ENCODE data around the gene PRR5L.

PRR5L gene

GRCh38 chr11:36485298-36486002 is 189.4 kb downstream of the PRR5L start:
- Histone ChIP-seq H3K27me3 (ENCODE audit: control insufficient read depth, insufficient read depth, low read length) (no peaks in the 10 kb centered on the region), H3K9ac (ENCODE audit: low read depth, low read length) (no peak overlapping the region), H3K9me3 (replicated peaks; ENCODE audit: low read length) (no peaks in the 10 kb centered on the region), H3K4me2 (ENCODE audit: low read length) (no peak overlapping the region), H3K4me1 (ENCODE audit: control insufficient read depth, insufficient read depth, low read length) (peaks cover 9% of the 10 kb centered on the region), H3K4me3 (ENCODE audit: low read length) (no peak overlapping the region), H3K36me3 (ENCODE audit: insufficient read depth, low read length) (peaks cover 49% of the 10 kb centered on the region)

- Histone ChIP-seq H3K36me3 (ENCODE audit: insufficient read depth, low read length) (peaks cover 68% of the 10 kb centered on the region), H3K4me3 (ENCODE audit: low read length) (no peak overlapping the region), H3K9ac (ENCODE audit: low read depth, low read length) (peak overlapping the region; percentile 48), H3K27me3 (ENCODE audit: control insufficient read depth, insufficient read depth, low read length) (no peaks in the 10 kb centered on the region), H3K9me3 (replicated peaks; ENCODE audit: low read length) (no peaks in the 10 kb centered on the region), H3K4me1 (ENCODE audit: control insufficient read depth, insufficient read depth, low read length) (peaks cover 9% of the 10 kb centered on the region), H3K4me2 (ENCODE audit: low read length) (no peak overlapping the region)
Observed at GRCh38 chr11:36487619-36488018, 191.5 kb downstream of the PRR5L start.

GRCh38 chr11:36488096-36488495 is 192.0 kb downstream of the PRR5L start:
- Histone ChIP-seq H3K9ac (ENCODE audit: low read depth, low read length) (no peak overlapping the region), H3K9me3 (replicated peaks; ENCODE audit: low read length) (no peaks in the 10 kb centered on the region), H3K4me1 (ENCODE audit: control insufficient read depth, insufficient read depth, low read length) (peaks cover 9% of the 10 kb centered on the region), H3K4me2 (ENCODE audit: low read length) (no peak overlapping the region), H3K36me3 (ENCODE audit: insufficient read depth, low read length) (peaks cover 69% of the 10 kb centered on the region), H3K27me3 (ENCODE audit: control insufficient read depth, insufficient read depth, low read length) (no peaks in the 10 kb centered on the region), H3K4me3 (ENCODE audit: low read length) (no peak overlapping the region)

- Histone ChIP-seq H3K9ac (ENCODE audit: low read depth, low read length) (no peak overlapping the region), H3K36me3 (ENCODE audit: insufficient read depth, low read length) (peaks cover 66% of the 10 kb centered on the region), H3K4me3 (ENCODE audit: low read length) (no peak overlapping the region), H3K27me3 (ENCODE audit: control insufficient read depth, insufficient read depth, low read length) (no peaks in the 10 kb centered on the region), H3K9me3 (replicated peaks; ENCODE audit: low read length) (no peaks in the 10 kb centered on the region), H3K4me2 (ENCODE audit: low read length) (no peak overlapping the region), H3K4me1 (ENCODE audit: control insufficient read depth, insufficient read depth, low read length) (peaks cover 9% of the 10 kb centered on the region)
Observed at GRCh38 chr11:36490026-36490806, 194.1 kb downstream of the PRR5L start.

GRCh38 chr11:36492724-36493304 is 196.7 kb downstream of the PRR5L start:
- Histone ChIP-seq H3K4me2 (ENCODE audit: low read length) (no peak overlapping the region), H3K4me3 (ENCODE audit: low read length) (no peak overlapping the region), H3K9me3 (replicated peaks; ENCODE audit: low read length) (no peaks in the 10 kb centered on the region), H3K27me3 (ENCODE audit: control insufficient read depth, insufficient read depth, low read length) (no peaks in the 10 kb centered on the region), H3K4me1 (ENCODE audit: control insufficient read depth, insufficient read depth, low read length) (peaks cover 3% of the 10 kb centered on the region), H3K9ac (ENCODE audit: low read depth, low read length) (no peak overlapping the region), H3K36me3 (ENCODE audit: insufficient read depth, low read length) (peaks cover 71% of the 10 kb centered on the region)

- H3K36me3 ChIP-seq (ENCODE audit: insufficient read depth, low read length) = peaks cover 71% of the 10 kb centered on the region
- H3K9ac ChIP-seq (ENCODE audit: low read depth, low read length) = no peak overlapping the region
- H3K4me1 ChIP-seq (ENCODE audit: control insufficient read depth, insufficient read depth, low read length) = no peaks in the 10 kb centered on the region
- no peak overlapping the region for H3K4me3 ChIP-seq (ENCODE audit: low read length)
- no peaks in the 10 kb centered on the region for H3K27me3 ChIP-seq (ENCODE audit: control insufficient read depth, insufficient read depth, low read length)
- no peaks in the 10 kb centered on the region for H3K9me3 ChIP-seq (replicated peaks; ENCODE audit: low read length)
- H3K4me2 ChIP-seq (ENCODE audit: low read length) = no peak overlapping the region
Observed at GRCh38 chr11:36493332-36493731, 197.2 kb downstream of the PRR5L start.

- Histone ChIP-seq H3K9me3 (replicated peaks; ENCODE audit: low read length) (no peaks in the 10 kb centered on the region), H3K9ac (ENCODE audit: low read depth, low read length) (no peak overlapping the region), H3K4me2 (ENCODE audit: low read length) (no peak overlapping the region), H3K27me3 (ENCODE audit: control insufficient read depth, insufficient read depth, low read length) (no peaks in the 10 kb centered on the region), H3K36me3 (ENCODE audit: insufficient read depth, low read length) (peaks cover 42% of the 10 kb centered on the region), H3K4me1 (ENCODE audit: control insufficient read depth, insufficient read depth, low read length) (peaks cover 28% of the 10 kb centered on the region), H3K4me3 (ENCODE audit: low read length) (no peak overlapping the region)
Observed at GRCh38 chr11:36498721-36499120, 202.6 kb downstream of the PRR5L start.

- Histone ChIP-seq H3K4me1 (ENCODE audit: control insufficient read depth, insufficient read depth, low read length) (peaks cover 28% of the 10 kb centered on the region), H3K4me2 (ENCODE audit: low read length) (no peak overlapping the region), H3K27me3 (ENCODE audit: control insufficient read depth, insufficient read depth, low read length) (no peaks in the 10 kb centered on the region), H3K36me3 (ENCODE audit: insufficient read depth, low read length) (peaks cover 40% of the 10 kb centered on the region), H3K9me3 (replicated peaks; ENCODE audit: low read length) (no peaks in the 10 kb centered on the region), H3K9ac (ENCODE audit: low read depth, low read length) (no peak overlapping the region), H3K4me3 (ENCODE audit: low read length) (no peak overlapping the region)
Observed at GRCh38 chr11:36499315-36499714, 203.2 kb downstream of the PRR5L start.

- H3K4me2 ChIP-seq (ENCODE audit: low read length) = peak overlapping the region; percentile 64
- H3K9me3 ChIP-seq (replicated peaks; ENCODE audit: low read length) = no peaks in the 10 kb centered on the region
- peak overlapping the region; percentile 11 for H3K4me3 ChIP-seq (ENCODE audit: low read length)
- H3K36me3 ChIP-seq (ENCODE audit: insufficient read depth, low read length) = peaks cover 35% of the 10 kb centered on the region
- no peaks in the 10 kb centered on the region for H3K27me3 ChIP-seq (ENCODE audit: control insufficient read depth, insufficient read depth, low read length)
- H3K4me1 ChIP-seq (ENCODE audit: control insufficient read depth, insufficient read depth, low read length) = peaks cover 28% of the 10 kb centered on the region
- peak overlapping the region; percentile 47 for H3K9ac ChIP-seq (ENCODE audit: low read depth, low read length)
Observed at GRCh38 chr11:36500315-36500721, 204.2 kb downstream of the PRR5L start.

GRCh38 chr11:36501236-36501635 is 205.1 kb downstream of the PRR5L start:
- no peaks in the 10 kb centered on the region for H3K9me3 ChIP-seq (replicated peaks; ENCODE audit: low read length)
- peaks cover 28% of the 10 kb centered on the region for H3K36me3 ChIP-seq (ENCODE audit: insufficient read depth, low read length)
- peak overlapping the region; percentile 64 for H3K4me2 ChIP-seq (ENCODE audit: low read length)
- H3K4me3 ChIP-seq (ENCODE audit: low read length) = peak overlapping the region; percentile 11
- no peaks in the 10 kb centered on the region for H3K27me3 ChIP-seq (ENCODE audit: control insufficient read depth, insufficient read depth, low read length)
- peaks cover 28% of the 10 kb centered on the region for H3K4me1 ChIP-seq (ENCODE audit: control insufficient read depth, insufficient read depth, low read length)
- H3K9ac ChIP-seq (ENCODE audit: low read depth, low read length) = peak overlapping the region; percentile 47

GRCh38 chr11:36507824-36508489 is 211.9 kb downstream of the PRR5L start:
- no peaks in the 10 kb centered on the region for H3K9me3 ChIP-seq (replicated peaks; ENCODE audit: low read length)
- peak overlapping the region; percentile 81 for H3K4me2 ChIP-seq (ENCODE audit: low read length)
- peak overlapping the region; percentile 98 for H3K4me3 ChIP-seq (ENCODE audit: low read length)
- no peaks in the 10 kb centered on the region for H3K27me3 ChIP-seq (ENCODE audit: control insufficient read depth, insufficient read depth, low read length)
- peaks cover 13% of the 10 kb centered on the region for H3K4me1 ChIP-seq (ENCODE audit: control insufficient read depth, insufficient read depth, low read length)
- peak overlapping the region; percentile 92 for H3K9ac ChIP-seq (ENCODE audit: low read depth, low read length)
- peaks cover 3% of the 10 kb centered on the region for H3K36me3 ChIP-seq (ENCODE audit: insufficient read depth, low read length)

Measured in skeletal muscle satellite cell (primary cell).